NK-92 (cell line): ENCODE measurements around the gene CROCC2.

Experiments
- DNase-seq: peaks from one replicate; lab custom pipeline; 2025; ENCODE audit not compliant: unreplicated experiment; lab: John Stamatoyannopoulos, UW

CROCC2 gene

DNA sequence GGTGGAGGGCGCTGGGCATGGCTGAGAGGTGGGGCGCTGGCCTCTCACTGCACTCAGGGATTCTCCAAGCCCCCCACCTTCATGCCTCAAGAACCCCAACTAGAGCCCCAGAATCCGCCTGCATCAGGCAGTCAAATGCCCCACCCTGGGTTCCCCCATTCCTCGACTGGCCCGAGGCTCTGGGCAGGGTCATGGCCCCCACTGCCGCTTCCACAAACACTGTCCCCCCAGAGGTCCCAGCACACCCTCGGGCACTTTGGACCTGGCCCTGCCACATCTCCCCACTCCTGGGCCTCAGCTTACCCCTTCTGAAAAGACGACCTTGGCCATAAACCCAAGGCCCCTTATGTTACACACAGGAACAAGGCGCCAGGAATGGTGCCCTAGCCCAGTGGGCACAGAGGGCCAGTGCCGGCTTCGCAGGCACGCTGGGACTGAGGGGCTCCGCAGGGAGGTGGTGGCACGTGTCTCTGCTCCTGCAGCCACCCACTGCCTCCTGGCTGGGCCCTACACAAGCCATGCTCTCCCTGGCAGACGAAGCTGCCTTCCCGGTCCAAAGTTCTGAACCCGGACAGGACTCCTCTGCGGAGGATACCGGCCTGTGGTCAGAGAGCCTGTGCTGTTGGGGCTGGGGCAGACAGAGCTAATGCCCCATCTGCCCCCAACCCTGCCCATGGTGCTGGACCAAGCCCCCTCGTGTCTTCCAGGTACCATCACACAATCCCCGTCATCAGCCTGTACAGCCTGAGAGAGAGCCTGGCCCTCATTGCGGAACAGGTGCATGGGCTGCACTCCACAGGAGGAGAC, 30.7 kb upstream of the CROCC2 start:
- DNase-seq, result no peak

DNA sequence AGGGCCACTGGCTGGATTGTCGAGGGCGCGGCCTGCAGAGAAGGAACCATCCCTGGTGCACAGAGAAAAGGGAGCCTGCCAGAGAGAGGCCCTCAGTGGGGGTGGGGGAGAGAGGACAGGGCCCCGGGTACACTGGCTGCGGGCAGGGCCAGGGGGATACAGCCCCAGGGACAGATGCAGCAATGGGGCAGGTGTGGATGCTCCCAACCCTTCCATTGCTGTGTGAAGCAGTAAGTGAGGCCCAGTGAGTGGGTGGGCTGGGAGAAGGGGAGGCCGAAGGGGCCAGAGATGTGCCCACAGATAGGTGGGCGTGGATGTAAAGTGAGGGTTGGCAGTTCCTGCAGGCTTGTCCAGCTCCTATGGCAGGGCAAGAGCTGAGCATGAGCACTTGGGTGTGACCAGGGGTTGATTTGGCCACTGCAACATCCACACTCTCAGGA, 30.1 kb upstream of the CROCC2 start:
- no peak for DNase-seq

DNA sequence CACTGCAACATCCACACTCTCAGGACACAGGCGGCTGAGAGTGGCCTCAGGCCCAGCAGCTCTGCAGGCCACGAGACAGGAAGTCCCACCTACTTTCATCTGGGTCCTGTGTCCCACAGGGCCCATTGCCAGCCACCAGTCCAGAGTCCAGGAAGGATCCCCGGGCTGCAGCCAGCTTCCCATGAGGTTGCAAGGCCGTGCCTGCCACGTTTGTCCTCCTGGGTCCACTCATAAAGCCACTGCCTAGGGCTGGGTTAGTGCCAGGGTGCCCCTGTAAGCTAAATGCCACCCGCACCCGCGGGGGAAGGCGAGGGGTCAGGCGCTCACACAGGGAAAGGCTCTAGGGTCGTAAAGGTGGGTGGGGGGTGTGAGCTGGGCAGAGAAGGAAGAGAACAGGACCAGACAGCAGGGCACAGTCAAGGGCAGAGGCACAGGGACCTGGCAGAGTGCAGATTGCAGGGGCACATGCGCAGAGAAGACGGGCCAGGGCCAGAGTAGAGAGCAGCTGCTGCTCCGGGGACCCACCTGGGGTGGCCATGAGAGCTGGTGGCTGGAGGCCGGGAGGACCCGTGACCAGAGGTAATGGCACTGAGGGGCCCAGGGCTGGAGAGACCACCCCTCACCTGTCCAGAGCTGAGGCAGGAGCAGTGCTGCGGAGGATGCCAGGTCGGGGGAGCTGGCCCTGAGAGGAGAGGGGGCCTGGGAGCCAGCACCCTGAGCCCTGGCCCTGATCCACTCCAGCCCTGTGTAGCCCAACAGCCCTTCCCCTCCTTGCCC, 29.5 kb upstream of the CROCC2 start:
- no peak for DNase-seq

DNA sequence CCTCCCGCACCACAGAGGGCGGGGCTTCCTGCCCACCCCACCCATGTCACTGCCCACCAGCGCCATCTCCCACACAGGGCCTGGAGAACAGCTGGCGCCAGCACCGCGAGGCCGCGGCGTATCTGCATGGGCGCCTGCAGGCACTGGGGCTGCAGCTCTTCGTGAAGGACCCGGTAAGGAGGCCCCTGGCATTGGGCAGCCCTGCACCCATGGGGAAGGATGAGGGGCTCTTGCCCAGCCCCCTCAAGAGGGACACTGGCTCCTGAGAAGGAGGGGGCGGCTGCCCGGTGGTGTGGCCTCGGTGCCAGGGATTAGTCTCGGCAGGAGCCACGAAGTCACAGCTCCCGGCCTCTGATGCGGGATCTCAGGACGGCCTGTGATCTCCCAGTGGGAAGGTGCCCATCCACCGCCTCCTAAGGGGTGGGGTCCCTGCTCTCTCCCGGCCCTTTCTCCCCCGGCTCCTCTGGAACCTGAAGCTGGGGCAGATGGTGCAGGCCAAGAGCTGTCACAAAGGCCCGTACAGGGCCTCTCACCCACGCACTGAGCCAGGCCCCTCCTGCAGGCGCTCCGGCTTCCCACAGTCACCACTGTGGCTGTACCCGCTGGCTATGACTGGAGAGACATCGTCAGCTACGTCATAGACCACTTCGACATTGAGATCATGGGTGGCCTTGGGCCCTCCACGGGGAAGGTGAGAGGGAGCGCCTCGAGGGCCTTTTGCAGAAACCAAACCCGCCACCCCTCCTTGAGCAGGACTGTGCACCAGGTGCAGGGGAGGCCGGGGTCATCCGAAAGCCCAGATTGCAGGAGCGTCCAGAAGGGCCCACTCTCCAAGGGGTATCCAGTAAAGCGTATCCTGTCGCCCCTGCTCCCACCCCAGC, 28.4 kb upstream of the CROCC2 start:
- DNase-seq, result no peak

DNA sequence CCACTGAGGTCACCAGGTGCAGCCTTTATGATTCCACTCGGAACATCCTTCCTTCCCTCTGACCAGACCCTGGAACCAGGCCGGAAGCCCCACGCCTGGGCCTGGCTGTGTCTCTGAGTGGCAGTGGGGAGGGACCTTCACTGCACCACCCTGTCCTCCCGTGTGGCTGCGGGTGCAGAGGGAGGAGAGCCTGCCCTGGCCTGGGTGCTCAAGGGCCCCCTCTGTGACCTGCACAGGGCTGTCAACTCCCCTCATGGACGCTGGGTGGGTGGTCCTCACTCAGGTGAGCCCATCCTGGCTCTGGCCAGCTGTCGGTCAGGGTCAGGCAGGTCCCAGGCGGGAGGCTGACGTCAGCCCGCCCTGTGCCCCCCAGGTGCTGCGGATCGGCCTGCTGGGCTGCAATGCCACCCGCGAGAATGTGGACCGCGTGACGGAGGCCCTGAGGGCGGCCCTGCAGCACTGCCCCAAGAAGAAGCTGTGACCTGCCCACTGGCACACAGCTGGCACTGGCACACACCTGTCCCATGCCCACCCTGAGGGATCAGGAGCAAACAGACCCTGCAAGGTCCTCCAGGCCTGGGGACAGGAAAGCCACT, 27.7 kb upstream of the CROCC2 start:
- DNase-seq, result no peak

DNA sequence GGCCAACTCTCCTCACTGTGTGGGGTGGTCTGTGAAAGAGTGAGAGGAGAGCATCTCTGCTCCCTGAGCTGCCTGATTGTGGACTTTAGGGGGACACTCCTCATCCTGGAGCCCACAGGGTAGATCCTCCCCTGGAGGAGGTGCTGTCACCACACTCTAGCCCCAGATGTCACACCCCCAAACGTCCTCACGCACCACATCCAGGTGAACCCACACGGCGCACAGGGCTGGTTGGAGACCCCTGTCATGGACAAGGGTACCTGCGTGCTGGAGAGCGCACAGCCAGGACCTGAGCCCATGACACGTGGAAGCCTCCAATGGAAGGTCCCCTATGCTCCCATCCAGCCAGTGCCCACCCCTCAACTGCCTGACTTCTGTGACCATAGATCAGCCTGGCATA, 27.0 kb upstream of the CROCC2 start:
- DNase-seq, result no peak

DNA sequence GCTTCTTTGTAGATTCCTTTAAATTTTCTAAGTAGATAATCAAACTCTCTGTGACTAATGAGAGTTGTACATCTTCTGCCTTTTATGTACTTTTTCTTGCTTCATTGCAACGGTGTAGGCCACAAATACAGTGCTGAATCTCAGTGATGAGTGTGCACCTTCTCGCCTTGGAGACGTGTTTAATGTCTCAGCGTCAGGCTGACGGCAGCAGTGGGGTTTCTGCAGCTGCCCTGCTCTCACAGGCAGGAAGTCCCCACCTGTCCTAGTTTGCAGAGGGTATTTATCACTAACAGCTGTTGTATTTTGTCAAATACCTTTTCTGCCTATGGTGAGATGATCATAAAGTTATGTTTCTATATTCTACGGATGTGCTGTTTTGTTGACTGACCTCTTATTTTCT, 24.2 kb upstream of the CROCC2 start:
- no peak for DNase-seq

DNA sequence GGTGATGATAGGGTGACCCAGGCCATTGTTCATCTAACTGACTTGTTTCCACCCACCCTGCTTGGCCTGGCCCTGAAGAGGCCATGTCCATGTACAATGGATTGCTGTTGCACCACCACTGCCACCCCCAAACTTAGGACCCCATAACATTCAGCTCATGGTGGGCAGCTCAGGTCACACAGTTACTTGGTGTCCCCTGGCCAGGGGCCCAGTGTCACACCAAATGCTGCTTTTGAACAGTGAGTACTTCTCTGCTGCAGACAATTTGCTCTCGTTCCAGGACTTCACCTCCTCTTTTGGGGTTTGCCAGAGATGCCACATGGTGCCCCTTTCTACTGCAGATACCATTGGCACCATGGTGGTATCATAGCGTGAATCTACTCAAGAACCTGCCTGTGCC, 21.9 kb upstream of the CROCC2 start:
- no peak for DNase-seq

DNA sequence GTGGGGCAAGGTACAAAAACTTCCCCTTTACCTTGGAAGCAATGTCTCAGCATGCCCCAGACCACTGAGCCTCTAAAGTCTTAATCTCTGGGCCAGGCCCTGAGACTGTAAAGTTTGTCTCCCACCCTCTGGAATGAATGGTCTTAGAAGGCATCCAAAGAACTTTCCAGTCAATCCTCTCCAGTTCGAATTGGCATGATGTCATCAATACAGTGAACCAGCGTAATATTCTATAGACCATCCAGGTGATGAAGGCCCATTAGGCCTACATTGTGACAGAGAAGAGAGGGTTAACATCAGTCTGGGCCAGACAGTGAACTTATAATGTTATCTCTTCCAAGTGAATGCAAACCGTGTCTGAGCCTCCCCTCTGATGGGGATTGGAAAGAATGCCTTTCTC, 21.4 kb upstream of the CROCC2 start:
- no peak for DNase-seq

DNA sequence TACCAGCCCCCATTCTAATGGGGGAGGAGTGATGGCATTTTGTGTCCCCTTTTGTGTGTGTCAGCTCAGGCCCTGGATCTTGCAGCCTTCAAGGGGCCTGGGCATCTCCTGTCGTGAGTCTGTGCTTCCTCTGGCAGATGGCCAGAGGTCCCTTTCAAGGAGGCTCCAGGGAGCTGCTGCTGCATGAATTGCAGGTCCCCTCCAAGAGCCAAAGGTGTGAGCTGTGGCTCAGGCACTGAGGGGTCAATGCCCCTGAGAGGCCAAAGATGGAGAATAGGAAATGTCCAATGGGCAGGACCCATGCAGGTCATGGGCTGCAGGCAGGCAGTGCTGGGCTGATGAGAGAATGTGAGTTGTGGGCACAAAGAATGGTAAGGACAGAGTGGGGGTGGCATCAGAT, 20.6 kb upstream of the CROCC2 start:
- no peak for DNase-seq

DNA sequence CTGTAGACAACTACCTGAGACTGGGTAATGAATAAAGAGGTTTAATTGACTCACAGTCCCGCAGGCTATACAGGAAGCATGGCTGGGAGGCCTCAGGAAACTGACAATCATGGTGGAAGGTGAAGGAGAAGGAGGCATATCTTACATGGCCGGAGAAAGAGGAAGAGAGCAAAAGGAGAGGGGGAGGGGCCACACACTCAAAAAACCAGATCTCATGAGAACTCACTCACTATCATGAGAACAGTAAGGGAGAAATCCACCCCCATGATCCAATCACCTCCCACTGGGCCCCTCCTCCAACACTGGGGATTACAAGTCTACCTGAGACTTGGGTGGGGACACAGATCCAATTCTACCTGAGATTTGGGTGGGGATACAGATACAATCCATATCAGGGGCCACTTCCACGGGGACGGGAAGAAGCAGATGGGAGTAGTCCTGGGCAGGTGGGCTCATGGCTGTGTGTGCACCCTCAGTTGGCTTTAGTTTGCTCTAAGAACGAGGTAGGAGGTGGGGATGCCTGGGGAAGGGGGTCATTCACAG, 20.0 kb upstream of the CROCC2 start:
- no peak for DNase-seq

DNA sequence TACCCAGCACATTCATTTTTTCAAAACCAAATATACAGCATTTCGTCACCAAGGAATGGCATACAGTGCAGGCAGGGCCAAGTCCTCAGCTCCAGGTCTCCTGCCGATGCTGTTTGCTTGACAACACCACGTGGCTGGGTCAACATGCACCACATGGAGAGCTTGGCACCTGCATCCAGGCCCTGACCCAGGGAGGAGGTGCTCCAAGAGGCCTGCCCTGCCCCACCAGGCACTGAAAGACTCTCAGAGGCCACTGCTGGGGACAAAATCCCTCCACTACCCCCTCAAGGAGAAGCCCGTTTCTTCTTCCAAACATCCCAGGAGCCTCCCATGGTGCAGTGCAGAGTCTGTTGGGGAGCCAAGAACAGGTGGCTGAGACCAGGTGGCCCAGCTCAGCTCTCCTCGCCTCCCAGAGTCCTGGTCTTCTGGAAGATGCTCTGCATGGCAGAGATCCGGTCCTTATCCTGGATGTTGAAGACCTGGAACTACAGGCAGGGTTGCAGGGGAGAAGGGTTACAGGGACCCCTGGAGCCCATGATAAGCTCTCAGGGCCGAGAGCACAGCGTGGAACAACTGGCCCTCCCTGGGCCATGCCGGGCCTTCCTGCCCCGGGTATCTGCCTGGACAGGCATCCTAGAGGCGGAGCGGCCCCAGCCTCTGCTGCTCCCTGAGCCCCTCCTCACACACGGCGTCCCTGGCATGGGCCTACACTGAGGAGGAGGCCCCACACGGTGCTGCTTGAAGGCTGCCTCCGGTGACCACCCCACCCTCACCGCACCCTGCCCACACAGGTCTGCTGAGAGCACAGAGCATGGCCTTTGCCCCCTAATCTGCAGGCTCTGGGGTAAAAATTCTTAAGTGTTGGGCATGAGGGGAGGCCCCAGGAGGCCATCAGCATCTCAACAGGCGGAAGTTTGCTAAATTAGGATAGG, 19.2 kb upstream of the CROCC2 start:
- DNase-seq, result no peak

DNA sequence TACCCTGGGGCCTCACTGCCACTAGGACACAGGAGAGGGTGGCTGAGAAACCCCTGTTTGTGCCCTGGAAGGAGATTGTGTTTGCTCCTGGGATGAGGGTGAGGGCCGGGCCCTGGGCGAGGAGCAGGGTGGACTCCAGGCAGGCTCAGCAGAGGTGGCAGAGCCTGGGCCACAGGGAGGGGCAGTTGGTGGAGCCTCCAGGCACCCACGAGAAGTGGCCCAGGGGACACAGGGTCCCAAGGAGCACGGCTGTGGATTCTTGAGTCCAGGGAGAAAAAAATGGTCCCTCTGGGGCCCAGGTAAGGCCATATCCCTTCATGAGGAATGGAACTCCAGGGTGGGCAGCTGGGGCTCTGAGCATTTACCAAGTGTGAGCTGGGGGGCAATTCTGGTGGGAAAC, 18.5 kb upstream of the CROCC2 start:
- DNase-seq, result no peak

DNA sequence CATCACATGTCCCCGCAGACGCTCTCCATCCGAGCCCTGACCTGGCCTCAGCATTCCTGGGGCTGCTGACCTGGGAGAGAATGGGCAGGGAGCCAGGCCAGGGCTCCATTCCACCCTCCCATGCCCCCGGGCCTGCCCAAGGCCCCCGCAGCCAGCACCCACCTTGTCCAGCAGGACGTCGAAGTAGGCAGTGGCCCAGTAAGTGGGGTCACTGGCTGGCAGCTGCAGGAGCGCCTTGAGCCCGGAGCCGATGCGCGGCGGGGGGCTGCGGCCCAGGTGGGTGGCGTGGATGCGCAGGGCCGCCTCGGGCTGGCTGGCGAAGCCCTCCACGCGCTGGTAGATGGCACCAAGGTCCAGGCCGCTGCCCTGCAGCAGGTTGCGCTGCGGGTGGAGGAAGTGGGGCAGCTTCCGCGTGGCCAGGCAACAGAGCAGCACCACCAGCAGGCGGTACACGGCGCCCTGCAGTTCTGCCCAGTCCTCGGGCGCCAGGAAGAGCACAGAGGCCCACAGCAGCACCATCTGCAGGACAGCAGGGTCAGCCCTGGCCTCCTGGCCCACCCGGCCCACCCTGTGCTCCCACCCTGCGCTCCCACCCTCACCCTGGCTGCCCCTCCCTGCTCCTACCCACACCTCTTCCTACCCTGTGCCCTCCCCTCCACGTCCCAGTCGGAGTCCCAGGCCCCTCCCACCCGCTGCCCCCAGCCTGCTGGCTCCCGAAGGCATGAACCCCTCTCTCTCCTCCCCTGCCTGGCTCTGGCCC, 17.8 kb upstream of the CROCC2 start:
- no peak for DNase-seq

DNA sequence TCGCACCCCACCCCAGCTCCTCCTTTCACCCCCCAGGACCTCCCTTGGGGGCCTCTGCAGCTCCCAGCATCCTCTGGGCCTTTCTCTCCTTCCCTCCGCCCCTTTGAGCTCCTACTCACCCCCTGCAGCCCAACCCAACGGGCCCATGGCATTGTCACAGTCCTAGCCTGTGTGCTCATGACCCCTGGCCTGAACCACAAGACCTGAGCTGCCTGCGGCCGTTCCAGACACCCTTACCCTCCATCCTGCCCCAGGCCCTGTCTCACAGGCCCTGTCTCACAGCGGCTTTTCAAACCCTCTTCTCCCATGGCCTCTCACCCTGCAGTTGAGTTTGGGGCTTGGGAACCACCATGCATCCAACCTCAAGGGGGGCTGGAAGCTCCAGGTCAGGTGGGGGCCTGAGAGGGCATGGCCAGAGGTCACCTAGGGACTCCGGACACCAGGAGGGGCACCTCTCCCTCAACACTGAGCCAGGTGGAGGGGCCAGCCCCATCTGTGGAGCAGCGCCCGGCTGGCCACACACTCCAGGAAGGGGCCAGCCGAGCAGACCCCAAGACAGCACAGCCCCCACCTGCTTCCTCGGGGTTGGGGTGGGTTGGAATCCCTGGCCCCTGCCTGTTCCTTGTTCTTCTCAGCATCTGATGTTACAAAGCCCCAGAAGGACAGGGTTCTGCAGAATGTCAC, 17.1 kb upstream of the CROCC2 start:
- no peak for DNase-seq

DNA sequence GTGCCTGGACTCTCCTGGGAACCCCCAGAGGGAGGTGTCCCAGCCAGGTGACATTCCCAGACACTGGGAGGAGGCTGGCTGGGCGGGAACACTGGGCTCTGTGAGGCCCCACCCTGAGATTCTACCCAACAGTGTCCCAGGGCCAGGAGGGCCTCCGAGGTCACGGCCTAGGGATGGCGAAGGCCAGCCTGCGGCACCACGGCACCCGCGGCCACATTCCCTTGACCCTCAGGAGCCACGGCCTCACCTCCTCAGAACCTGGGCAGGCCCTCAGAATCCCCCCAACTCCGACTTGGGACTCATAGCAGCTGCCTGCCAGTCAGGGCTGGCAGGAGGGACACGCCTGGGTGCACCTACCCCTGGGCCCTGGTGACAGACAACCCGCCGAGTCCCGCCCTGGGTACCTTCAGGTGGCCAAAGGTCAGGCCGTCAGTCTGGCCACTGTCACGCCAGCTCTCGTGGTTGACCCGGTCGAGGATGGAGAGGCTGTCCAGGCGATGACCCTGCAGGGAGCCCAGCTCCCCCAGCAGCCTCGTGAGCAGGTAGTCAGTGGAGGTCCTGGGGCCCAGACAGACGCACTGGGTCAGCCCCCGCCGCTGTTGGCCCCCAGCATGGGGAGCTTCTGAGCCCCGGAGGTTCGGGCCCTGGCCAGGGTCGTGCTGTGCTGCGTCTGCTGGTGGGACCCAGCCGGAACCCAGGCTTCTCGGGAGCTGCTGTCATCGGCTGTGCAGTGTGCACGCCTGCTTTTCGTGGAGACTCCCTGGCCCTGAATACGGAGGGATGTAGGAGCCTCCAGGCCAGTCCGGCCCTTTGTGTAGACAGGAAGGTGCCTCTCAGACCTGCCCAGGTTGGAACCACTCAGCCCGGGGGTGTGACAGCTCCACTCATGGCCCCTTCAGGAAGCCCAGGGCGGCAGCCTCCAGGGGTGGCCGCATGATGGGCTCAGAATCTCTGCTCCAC, 16.3 kb upstream of the CROCC2 start:
- no peak for DNase-seq

DNA sequence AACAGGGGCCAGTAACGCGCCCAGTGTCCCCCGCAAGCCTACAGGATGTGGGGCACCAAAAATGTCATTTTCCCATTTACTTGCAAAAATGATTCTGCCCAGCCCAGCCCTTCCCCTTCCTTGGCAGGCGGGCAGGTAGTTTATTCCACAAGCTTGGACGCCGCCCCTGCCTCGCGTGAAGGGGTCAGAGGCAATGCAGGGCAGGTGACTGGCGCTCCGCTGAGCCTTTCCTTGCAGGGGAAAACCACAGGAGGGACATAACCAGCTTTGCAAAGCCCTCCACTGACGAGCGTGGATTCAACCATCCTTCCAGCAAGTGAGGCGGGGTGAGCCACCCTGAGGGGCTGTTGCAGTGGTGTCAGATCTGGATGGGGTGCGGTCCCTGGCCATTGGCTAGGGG, 15.4 kb upstream of the CROCC2 start:
- no peak for DNase-seq
